Osteocyte (in vitro differentiated cells): ENCODE data around the gene NQO2. TPM values are rescaled to one million over a fixed set of nuclear protein-coding genes. Genes with fewer than 3 reads are reported as not detected.
"Not testable (repeated sequence)": the region's sequence is repeated elsewhere in the genome, so short reads cannot be mapped to it uniquely, and the experiment has no call there.

Experiments
- DNase-seq: peaks from one replicate; pipeline ENCODE4 v3.0.0; 2021; ENCODE audit warnings: mixed read lengths; ENCODE audit not compliant: unreplicated experiment; ENCODE audit errors: extremely low spot score
- H3K27ac Mint-ChIP-seq: one replicate; pipeline ENCODE4 v1.8.0; 2021; ENCODE audit warnings: mild to moderate bottlenecking, mixed read lengths; ENCODE audit not compliant: unreplicated experiment
- H3K27me3 Mint-ChIP-seq: one replicate; pipeline ENCODE4 v1.8.0; 2021; ENCODE audit warnings: mixed read lengths; ENCODE audit not compliant: unreplicated experiment
- H3K36me3 Mint-ChIP-seq: one replicate; pipeline ENCODE4 v1.8.0; 2021; ENCODE audit warnings: mixed read lengths; ENCODE audit not compliant: unreplicated experiment
- H3K4me1 Mint-ChIP-seq: one replicate; pipeline ENCODE4 v1.8.0; 2021; ENCODE audit warnings: mixed read lengths; ENCODE audit not compliant: unreplicated experiment
- H3K4me3 Mint-ChIP-seq: one replicate; pipeline ENCODE4 v1.8.0; 2021; ENCODE audit warnings: mild to moderate bottlenecking, moderate library complexity, mixed read lengths; ENCODE audit not compliant: unreplicated experiment
- H3K9me3 Mint-ChIP-seq: one replicate; pipeline ENCODE4 v1.8.0; 2021; ENCODE audit warnings: mixed read lengths; ENCODE audit not compliant: unreplicated experiment
- total RNA-seq: library from RNA; stranded (reverse); gene quantifications from 2 replicates; pipeline ENCODE4 v1.2.1, GENCODE V29; 2021
- TF ChIP-seq, protein P1 (sequence below): fragments of 200-600 bp; sonication (generic); IDR thresholded peaks from 2 replicates; pipeline ENCODE4 v1.5.0; 2021; ENCODE audit warnings: antibody characterized with exemption, mild to moderate bottlenecking, moderate library complexity

Gene NQO2
- total RNA-seq, 1 donor from 2014 or later: 40.1 TPM

DNA sequence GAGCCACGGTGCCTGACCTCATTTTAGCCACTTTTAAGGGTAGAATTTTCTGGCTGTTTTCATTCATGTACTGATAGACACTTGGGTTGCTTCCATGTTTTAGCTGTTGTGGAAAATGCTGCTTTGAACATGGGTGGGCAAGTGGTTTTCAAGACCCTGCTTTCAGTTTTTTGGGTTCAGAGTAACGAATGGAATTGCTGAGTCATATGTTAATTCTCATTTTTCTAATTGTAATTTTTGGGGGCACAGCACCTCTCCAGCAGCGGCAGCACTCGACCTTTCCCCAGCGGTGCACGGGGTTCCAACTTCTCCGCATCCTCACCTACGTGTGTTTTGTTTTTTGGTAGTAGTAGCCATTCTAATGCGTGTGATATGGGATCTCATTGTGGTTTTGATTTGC, 5.4 kb downstream of the NQO2 start:
- Mint-ChIP-seq H3K4me3 (no peak overlapping the region), H3K9me3 (no peaks in the 10 kb centered on the region), H3K36me3 (peaks cover 48% of the 10 kb centered on the region), H3K27me3 (no peaks in the 10 kb centered on the region), H3K27ac (no peak overlapping the region), H3K4me1 (peaks cover 15% of the 10 kb centered on the region)
- TF ChIP-seq, protein P1, sequence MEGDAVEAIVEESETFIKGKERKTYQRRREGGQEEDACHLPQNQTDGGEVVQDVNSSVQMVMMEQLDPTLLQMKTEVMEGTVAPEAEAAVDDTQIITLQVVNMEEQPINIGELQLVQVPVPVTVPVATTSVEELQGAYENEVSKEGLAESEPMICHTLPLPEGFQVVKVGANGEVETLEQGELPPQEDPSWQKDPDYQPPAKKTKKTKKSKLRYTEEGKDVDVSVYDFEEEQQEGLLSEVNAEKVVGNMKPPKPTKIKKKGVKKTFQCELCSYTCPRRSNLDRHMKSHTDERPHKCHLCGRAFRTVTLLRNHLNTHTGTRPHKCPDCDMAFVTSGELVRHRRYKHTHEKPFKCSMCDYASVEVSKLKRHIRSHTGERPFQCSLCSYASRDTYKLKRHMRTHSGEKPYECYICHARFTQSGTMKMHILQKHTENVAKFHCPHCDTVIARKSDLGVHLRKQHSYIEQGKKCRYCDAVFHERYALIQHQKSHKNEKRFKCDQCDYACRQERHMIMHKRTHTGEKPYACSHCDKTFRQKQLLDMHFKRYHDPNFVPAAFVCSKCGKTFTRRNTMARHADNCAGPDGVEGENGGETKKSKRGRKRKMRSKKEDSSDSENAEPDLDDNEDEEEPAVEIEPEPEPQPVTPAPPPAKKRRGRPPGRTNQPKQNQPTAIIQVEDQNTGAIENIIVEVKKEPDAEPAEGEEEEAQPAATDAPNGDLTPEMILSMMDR: no peak
- DNase-seq: no peak

DNA sequence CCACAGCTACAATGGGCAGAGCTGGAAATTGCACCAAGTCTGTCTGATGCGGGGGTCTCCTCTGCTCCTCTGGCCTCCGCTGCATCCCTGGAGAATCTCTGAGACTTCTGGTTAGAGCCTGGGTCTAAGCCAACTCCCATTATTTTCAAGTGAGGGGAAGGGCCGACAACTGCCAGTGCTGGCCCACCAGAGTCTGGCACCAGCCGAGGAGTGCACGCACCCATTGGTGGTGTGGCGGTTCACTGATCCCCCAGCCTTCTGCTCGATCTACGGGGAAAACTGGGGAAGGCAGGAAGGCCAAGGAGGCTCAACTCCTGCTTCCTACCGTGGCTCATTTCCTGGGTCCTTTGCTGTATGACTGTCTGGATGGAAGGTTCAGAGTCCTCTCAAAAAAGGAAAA, 6.2 kb downstream of the NQO2 start:
- peaks cover 56% of the 10 kb centered on the region for H3K36me3 Mint-ChIP-seq
- H3K27ac Mint-ChIP-seq: no peak overlapping the region
- TF ChIP-seq, protein P1: no peak
- H3K27me3 Mint-ChIP-seq: no peaks in the 10 kb centered on the region
- peaks cover under 1% of the 10 kb centered on the region for H3K9me3 Mint-ChIP-seq
- peaks cover 13% of the 10 kb centered on the region for H3K4me1 Mint-ChIP-seq
- no peak overlapping the region for H3K4me3 Mint-ChIP-seq
- no peak for DNase-seq

DNA sequence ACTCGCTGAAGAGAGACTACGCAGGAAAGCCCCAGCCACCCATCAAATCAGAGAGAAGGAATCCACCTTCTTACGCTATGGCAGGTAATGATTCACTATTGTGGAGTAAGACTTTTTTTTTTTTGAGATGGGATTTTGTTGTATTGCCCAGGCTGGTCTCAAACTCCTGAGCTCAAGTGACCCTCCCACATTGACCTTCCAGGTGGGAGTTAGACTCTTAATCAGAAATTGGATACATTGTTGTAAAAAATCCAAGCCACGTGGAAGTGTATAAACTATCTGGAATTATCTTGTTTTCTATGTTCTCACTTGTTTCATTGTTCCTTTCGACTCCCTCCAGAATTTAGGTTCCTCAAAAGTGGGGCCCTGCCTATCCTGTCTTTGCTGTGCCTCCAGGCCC, 6.8 kb downstream of the NQO2 start:
- no peak overlapping the region for H3K4me3 Mint-ChIP-seq
- H3K4me1 Mint-ChIP-seq: peaks cover 9% of the 10 kb centered on the region
- peaks cover 62% of the 10 kb centered on the region for H3K36me3 Mint-ChIP-seq
- peak overlapping the region; percentile 23 for H3K27ac Mint-ChIP-seq
- no peaks in the 10 kb centered on the region for H3K27me3 Mint-ChIP-seq
- no peak for DNase-seq
- TF ChIP-seq, protein P1: no peak
- H3K9me3 Mint-ChIP-seq: peaks cover 7% of the 10 kb centered on the region

DNA sequence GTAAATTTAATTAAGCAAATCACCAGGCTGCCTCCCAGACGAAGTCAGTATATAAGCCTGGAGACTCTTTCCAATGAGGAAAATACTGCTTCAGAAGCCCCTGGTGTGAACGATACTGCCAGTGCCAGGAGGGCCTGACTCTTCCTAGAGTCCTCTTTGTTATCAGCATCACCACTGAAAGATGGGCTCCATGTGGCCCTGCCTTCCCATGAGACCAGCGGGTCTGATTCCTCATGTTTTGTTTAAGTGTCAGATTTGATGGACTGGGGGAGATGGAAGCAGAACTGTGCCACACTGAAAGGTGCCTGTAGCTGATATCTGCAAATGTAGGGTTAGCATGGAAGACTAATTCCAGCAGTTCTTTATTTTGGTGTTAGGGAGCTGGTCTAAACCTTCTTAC, 7.9 kb downstream of the NQO2 start:
- DNase-seq: no peak
- peaks cover 1% of the 10 kb centered on the region for H3K4me1 Mint-ChIP-seq
- no peaks in the 10 kb centered on the region for H3K27me3 Mint-ChIP-seq
- H3K36me3 Mint-ChIP-seq: peaks cover 72% of the 10 kb centered on the region
- H3K9me3 Mint-ChIP-seq: peaks cover 16% of the 10 kb centered on the region
- H3K4me3 Mint-ChIP-seq: no peak overlapping the region
- no peak overlapping the region for H3K27ac Mint-ChIP-seq
- TF ChIP-seq, protein P1: no peak

DNA sequence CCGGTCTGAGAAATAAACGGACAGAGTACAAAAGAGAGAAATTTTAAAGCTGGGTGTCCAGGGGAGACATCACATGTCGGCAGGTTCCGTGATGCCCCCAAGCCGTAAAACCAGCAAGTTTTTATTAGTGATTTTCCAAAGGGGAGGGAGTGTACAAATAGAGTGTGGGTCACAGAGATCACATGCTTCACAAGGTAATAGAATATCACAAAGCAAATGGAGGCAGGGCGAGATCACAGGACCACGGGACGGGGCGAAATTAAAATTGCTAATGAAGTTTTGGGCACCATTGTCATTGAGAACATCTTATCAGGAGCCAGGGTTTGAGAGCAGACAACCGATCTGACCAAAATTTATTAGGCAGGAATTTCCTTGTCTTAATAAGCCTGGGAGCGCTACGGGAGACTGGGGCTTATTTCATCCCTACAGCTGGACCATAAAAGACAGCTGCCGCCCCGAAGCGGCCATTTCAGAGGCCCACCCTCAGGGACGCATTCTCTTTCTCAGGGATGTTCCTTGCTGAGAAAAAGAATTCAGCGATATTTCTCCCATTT, 9.1 kb downstream of the NQO2 start:
- Mint-ChIP-seq H3K36me3 (peaks cover 75% of the 10 kb centered on the region), H3K9me3 (peaks cover 20% of the 10 kb centered on the region)
- H3K27ac Mint-ChIP-seq, DNase-seq, H3K4me3 Mint-ChIP-seq, H3K4me1 Mint-ChIP-seq, H3K27me3 Mint-ChIP-seq: not testable (repeated sequence)

DNA sequence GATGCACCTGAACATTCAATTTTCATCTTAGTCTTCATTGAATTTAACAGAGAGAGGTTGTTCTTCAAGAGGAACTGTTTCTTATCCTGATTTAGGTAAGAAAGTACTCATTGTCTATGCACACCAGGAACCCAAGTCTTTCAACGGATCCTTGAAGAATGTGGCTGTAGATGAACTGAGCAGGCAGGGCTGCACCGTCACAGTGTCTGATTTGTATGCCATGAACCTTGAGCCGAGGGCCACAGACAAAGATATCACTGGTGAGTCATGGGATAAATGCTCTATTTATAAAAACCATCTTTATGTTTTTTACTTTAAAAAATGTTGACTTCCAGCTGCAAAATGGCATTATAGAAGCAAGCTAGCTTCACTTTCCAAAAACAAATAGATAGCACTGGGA, 10.2 kb downstream of the NQO2 start:
- no peak overlapping the region for H3K4me3 Mint-ChIP-seq
- DNase-seq: no peak
- peaks cover 20% of the 10 kb centered on the region for H3K9me3 Mint-ChIP-seq

More for the DNA sequence above, 10.2 kb downstream of the NQO2 start:
- H3K36me3 Mint-ChIP-seq: peaks cover 74% of the 10 kb centered on the region
- H3K27ac Mint-ChIP-seq: no peak overlapping the region
- H3K27me3 Mint-ChIP-seq: no peaks in the 10 kb centered on the region
- TF ChIP-seq, protein P1: no peak
- peaks cover 13% of the 10 kb centered on the region for H3K4me1 Mint-ChIP-seq
